HG02938 (cell line): ENCODE data around the gene HIC1.

Experiments
- ATAC-seq: cut with Tn5 transposase; IDR thresholded peaks from one replicate; pipeline ENCODE4 v1.9.1; 2021; ENCODE audit warnings: mild to moderate bottlenecking, moderate library complexity; ENCODE audit not compliant: unreplicated experiment

The HIC1 gene

GRCh38 chr17:2044263-2044894 lies 10.5 kb upstream of the HIC1 start:
- no peak for ATAC-seq

GRCh38 chr17:2047590-2047989 lies 7.3 kb upstream of the HIC1 start:
- ATAC-seq, result no peak

- no peak for ATAC-seq
Measured at GRCh38 chr17:2048805-2049204, 6.1 kb upstream of the HIC1 start.

GRCh38 chr17:2049333-2050299 lies 5.3 kb upstream of the HIC1 start:
- peak; percentile 50 for ATAC-seq

GRCh38 chr17:2050300-2051060 lies 4.4 kb upstream of the HIC1 start:
- ATAC-seq, result peak; percentile 11

- no peak for ATAC-seq
Measured at GRCh38 chr17:2051061-2051932, 3.6 kb upstream of the HIC1 start.

- ATAC-seq, result no peak
Measured at GRCh38 chr17:2051933-2052559, 2.9 kb upstream of the HIC1 start.

- no peak for ATAC-seq
Measured at GRCh38 chr17:2053380-2054261, 1.3 kb upstream of the HIC1 start.

GRCh38 chr17:2054262-2054511 lies 716 bp upstream of the HIC1 start:
- no peak for ATAC-seq

GRCh38 chr17:2055292-2056205 lies 646 bp downstream of the HIC1 start:
- ATAC-seq, result no peak

- no peak for ATAC-seq
Measured at GRCh38 chr17:2056206-2057174, 1.6 kb downstream of the HIC1 start.

GRCh38 chr17:2057175-2057759 lies 2.4 kb downstream of the HIC1 start:
- ATAC-seq, result no peak

- no peak for ATAC-seq
Measured at GRCh38 chr17:2057760-2058585, 3.1 kb downstream of the HIC1 start.

GRCh38 chr17:2058586-2059546 lies 4.0 kb downstream of the HIC1 start:
- ATAC-seq, result no peak
